GM18519 (cell line): Measurements from ENCODE around the gene SLC15A5.
A peak's percentile ranks its signal among the peaks of the same experiment; 100 is the strongest.

Experiments
- ATAC-seq: cut with Tn5 transposase; IDR thresholded peaks from one replicate; pipeline ENCODE4 v1.9.1; 2021; ENCODE audit warnings: mild to moderate bottlenecking, moderate library complexity; ENCODE audit not compliant: unreplicated experiment, low FRiP score

Gene SLC15A5

GRCh38 chr12:16261944-16262475 is 15.5 kb downstream of the SLC15A5 start:
- no peak for ATAC-seq

DNA sequence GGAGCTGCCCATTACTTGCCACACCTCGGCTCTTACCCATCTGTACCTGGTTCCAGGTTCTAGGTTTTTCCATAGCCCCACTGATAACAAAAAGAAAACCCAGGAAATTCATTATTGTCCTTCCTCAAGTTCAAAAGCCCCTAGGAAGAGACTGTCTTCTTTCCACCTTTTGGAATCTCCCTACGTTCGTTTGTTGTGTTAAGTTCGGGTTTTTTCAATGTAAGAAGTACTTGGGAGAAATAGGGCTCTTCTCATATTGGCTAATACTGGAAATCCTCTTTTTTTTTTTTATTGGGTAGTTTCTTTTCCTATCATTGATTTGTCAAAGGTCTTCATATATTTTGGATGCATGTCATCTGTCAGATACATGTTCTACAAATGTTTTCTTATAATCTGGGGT is 17.3 kb downstream of the SLC15A5 start:
- ATAC-seq: no peak

DNA sequence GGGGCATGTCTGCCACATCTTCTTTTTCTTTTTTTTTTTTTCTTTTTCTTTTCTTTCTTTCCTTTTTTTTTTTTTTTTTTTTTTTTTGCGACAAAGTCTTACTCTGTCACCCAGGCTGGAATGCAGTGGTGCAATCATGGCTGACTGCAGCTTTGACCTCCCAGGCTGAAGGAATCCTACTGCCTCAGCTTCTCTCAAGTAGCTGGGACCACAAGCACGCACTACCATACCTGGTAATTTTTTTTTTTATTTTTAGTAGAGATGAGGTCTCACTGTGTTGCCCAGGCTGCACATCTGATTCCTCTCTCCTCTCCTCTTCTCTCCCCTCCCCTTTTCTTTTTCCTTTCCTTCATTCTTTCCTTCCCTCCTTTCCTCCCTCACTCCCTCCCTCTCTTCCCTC is 18.5 kb downstream of the SLC15A5 start:
- no peak for ATAC-seq

DNA sequence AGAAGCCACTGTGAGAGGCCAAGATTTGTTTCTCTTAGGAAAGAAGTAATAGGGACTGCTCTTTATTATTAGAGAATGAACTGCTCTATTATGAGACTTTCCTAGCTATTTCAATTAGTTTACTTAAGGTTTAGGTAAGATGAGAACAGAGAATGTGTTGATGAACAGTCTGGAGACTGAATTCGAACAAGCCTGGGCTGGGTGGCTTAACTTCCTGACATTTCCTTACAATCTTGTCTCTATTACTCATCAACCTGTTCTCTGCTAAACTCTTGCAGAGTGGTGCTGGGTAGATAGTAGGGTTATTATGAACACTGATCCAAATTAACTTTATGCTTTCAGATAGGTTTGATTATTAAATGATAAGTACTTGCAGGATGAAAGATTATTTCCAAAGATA is 31.2 kb downstream of the SLC15A5 start:
- no peak for ATAC-seq

DNA sequence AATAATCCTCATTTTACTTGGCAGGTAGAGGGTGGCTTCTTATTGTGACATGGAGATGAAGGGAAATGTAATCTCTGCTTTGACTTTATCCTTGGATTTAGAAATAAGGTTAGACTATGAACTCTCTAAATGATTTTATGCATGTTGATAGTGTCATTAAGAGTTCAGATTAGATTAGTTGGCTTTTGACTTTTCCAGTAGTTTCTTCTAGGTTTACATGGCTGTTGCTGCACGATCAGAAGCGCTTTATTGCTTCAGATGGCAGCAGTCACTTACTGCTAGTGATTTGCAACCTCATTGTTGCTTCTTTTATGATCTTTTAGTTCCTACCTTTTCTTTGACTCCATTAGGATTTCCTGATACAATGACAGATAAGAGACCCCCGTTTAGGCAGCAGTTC is 32.3 kb downstream of the SLC15A5 start:
- no peak for ATAC-seq

- no peak for ATAC-seq
Observed at GRCh38 chr12:16243487-16244412, 33.7 kb downstream of the SLC15A5 start.

DNA sequence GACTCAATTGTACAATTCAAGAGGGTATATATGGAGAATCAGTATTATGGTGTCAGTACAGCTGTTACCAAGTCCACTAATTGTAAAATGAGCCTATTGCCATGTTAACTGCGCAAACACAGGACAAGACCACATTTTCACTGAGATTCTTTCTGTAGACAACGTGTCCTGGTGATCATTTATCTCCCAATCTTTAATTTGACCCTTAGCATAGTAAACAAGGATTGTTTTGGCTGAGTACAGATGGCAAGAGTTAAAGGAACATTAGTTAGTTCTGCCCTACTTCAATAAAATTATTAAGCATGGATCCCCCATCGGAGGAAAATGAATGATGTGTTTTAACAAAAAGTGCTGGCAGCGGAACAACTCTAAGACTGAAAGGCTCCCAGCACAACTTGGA is 36.1 kb downstream of the SLC15A5 start:
- no peak for ATAC-seq

DNA sequence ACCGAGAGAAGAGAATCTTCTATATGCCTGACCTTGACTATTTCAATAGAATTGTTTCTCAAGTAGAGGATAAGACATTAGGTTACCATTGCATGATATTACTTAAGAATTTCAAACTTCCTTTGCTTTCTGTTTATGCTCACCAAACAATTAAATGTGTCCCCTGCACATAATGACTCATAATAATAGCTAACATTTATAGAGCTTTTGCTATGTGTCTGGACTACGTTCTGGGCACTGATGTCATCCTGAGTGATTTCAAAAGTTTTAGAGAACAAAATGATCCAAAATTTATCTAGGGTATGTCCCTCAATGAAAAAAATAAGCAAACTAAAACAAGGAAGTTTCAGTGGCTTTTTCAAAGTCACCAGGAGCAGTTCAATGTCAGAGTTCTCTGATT is 38.8 kb downstream of the SLC15A5 start:
- no peak for ATAC-seq

GRCh38 chr12:16229676-16230075 is 47.8 kb downstream of the SLC15A5 start:
- ATAC-seq: no peak

- ATAC-seq: no peak
Observed at GRCh38 chr12:16228067-16228466, 49.4 kb downstream of the SLC15A5 start.

GRCh38 chr12:16225692-16226091 is 51.8 kb downstream of the SLC15A5 start:
- ATAC-seq: no peak

- ATAC-seq: no peak
Observed at GRCh38 chr12:16224196-16224595, 53.3 kb downstream of the SLC15A5 start.

DNA sequence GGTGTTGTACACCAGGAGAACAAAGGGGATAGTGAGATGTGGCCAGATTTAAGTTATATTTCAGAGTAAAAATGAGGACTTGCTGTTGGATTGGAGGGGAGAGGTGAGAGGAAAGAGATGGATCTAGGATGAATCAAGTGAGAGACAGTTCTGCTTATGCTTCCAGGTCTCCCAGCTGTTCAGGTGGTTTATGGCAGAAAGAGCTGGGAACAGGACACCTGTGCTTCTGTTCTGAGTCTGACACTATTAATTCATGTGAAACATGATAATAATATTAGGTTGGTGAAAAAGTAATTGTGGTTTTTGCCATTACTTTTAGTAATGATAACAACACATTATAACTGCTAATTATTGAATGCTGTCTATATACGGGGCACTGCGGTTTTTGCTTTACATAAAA is 55.7 kb downstream of the SLC15A5 start:
- ATAC-seq: no peak

- no peak for ATAC-seq
Observed at GRCh38 chr12:16220120-16220519, 57.4 kb downstream of the SLC15A5 start.

DNA sequence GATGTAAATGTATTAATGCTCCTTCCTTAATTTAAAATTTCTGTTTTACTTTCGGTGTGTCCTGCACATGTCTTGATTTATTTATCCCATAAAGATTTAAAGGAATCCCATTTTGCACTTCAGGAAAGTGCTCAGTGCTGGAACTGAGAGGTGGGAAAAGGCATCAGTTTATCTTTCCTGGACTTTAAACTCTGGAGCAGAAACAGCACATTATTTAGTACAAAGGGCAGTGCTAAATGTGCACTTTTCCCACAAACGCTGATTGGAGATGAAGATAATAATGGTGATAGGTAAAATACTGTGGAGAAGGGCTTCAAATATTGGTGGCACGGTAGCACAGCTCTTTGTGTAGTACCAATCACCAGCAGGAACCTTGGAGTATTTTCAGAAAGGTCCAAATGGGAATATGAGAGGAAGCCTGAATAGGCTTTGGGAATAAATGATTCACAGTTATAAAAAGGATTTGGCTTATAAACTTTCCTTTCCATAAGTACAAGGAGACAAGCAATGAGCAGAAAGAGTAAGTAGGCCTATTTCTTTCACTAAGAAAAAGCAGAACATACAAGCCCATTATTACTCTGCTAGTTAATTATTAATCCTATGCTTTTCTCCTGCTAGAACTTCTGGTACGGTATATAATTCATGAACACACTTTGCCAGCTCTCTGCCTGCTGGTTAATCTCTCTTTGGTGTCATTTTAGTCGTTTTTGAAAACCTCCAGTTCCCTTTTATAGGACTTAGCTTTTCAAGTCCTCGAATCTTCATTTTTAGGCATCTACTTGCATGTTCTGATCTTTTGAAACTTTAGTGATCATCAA is 58.3 kb downstream of the SLC15A5 start:
- no peak for ATAC-seq

- no peak for ATAC-seq
Observed at GRCh38 chr12:16218234-16218633, 59.3 kb downstream of the SLC15A5 start.

DNA sequence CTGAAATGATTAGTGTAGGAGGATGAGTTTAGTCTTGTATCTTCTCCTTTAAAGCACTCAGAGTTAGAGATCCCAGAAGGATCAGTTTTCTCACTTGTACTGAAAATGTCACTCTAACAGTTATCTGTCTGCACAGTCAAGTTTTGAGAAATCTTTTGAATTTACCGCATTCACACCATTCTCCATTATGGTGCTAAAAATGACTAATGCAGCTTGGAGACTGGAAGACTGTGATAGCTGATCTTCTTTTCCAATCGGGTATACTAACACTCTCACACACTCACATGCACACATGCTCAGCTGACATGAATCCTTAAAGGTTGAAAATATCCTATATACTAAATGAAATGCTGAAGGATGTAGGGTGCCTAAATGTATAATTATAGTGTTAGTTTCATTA is 65.8 kb downstream of the SLC15A5 start:
- no peak for ATAC-seq

GRCh38 chr12:16198884-16199283 is 78.6 kb downstream of the SLC15A5 start:
- ATAC-seq: peak; percentile 86

- no peak for ATAC-seq
Observed at GRCh38 chr12:16197600-16197999, 79.9 kb downstream of the SLC15A5 start.

- no peak for ATAC-seq
Observed at GRCh38 chr12:16189849-16190248, 87.6 kb downstream of the SLC15A5 start.

GRCh38 chr12:16187660-16188059 is 89.8 kb downstream of the SLC15A5 start:
- ATAC-seq: no peak
